ENCODE data around the gene CRYL1. TPM values are rescaled to one million over a fixed set of nuclear protein-coding genes. Genes with fewer than 3 reads are reported as not detected.

Gene CRYL1
- total and polyA plus RNA-seq, 2 of the 13 experiments (the other 11 are each of a cell fraction or from before 2014, with no cell fraction given), result 57.2 to 115 TPM

GRCh38 chr13:20495087-20496023, 30.3 kb downstream of the CRYL1 start (continued):
- TF ChIP-seq, protein P1, sequence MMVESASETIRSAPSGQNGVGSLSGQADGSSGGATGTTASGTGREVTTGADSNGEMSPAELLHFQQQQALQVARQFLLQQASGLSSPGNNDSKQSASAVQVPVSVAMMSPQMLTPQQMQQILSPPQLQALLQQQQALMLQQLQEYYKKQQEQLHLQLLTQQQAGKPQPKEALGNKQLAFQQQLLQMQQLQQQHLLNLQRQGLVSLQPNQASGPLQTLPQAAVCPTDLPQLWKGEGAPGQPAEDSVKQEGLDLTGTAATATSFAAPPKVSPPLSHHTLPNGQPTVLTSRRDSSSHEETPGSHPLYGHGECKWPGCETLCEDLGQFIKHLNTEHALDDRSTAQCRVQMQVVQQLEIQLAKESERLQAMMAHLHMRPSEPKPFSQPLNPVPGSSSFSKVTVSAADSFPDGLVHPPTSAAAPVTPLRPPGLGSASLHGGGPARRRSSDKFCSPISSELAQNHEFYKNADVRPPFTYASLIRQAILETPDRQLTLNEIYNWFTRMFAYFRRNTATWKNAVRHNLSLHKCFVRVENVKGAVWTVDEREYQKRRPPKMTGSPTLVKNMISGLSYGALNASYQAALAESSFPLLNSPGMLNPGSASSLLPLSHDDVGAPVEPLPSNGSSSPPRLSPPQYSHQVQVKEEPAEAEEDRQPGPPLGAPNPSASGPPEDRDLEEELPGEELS (CRISPR knock-in tag; IDR thresholded peaks at IDR 0.05), result peak; percentile 73
- no peak for TF ChIP-seq ZNF619 (CRISPR knock-in tag; IDR thresholded peaks at IDR 0.05)
- no peak for TF ChIP-seq IKZF5 (CRISPR knock-in tag; IDR thresholded peaks at IDR 0.05)
- TF ChIP-seq ZNF678 (CRISPR knock-in tag; IDR thresholded peaks at IDR 0.05), result no peak
- peak; percentile 74 for TF ChIP-seq TBX2 (CRISPR knock-in tag; IDR thresholded peaks at IDR 0.05; ENCODE audit: borderline replicate concordance)
- no peak for TF ChIP-seq ATRX (CRISPR knock-in tag; IDR thresholded peaks at IDR 0.05; ENCODE audit: borderline replicate concordance)
- TF ChIP-seq, protein P2, sequence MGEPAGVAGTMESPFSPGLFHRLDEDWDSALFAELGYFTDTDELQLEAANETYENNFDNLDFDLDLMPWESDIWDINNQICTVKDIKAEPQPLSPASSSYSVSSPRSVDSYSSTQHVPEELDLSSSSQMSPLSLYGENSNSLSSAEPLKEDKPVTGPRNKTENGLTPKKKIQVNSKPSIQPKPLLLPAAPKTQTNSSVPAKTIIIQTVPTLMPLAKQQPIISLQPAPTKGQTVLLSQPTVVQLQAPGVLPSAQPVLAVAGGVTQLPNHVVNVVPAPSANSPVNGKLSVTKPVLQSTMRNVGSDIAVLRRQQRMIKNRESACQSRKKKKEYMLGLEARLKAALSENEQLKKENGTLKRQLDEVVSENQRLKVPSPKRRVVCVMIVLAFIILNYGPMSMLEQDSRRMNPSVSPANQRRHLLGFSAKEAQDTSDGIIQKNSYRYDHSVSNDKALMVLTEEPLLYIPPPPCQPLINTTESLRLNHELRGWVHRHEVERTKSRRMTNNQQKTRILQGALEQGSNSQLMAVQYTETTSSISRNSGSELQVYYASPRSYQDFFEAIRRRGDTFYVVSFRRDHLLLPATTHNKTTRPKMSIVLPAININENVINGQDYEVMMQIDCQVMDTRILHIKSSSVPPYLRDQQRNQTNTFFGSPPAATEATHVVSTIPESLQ (CRISPR knock-in tag; conservative IDR thresholded peaks at IDR 0.05), result no peak
- TF ChIP-seq, protein P3, sequence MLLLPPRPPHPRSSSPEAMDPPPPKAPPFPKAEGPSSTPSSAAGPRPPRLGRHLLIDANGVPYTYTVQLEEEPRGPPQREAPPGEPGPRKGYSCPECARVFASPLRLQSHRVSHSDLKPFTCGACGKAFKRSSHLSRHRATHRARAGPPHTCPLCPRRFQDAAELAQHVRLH (CRISPR knock-in tag; IDR thresholded peaks at IDR 0.05; ENCODE audit: borderline replicate concordance, low read depth), result no peak
- no peak for TF ChIP-seq ZNF331 (CRISPR knock-in tag; IDR thresholded peaks at IDR 0.05)
- TF ChIP-seq ZNF335 (CRISPR knock-in tag; IDR thresholded peaks at IDR 0.05), result no peak
- no peak for TF ChIP-seq ZSCAN9 (CRISPR knock-in tag; IDR thresholded peaks at IDR 0.05; ENCODE audit: borderline replicate concordance)
- TF ChIP-seq ZIK1 (CRISPR knock-in tag; IDR thresholded peaks at IDR 0.05; ENCODE audit: borderline replicate concordance, low read depth), result no peak
- TF ChIP-seq, protein P4, sequence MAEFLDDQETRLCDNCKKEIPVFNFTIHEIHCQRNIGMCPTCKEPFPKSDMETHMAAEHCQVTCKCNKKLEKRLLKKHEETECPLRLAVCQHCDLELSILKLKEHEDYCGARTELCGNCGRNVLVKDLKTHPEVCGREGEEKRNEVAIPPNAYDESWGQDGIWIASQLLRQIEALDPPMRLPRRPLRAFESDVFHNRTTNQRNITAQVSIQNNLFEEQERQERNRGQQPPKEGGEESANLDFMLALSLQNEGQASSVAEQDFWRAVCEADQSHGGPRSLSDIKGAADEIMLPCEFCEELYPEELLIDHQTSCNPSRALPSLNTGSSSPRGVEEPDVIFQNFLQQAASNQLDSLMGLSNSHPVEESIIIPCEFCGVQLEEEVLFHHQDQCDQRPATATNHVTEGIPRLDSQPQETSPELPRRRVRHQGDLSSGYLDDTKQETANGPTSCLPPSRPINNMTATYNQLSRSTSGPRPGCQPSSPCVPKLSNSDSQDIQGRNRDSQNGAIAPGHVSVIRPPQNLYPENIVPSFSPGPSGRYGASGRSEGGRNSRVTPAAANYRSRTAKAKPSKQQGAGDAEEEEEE (CRISPR knock-in tag; IDR thresholded peaks at IDR 0.05; ENCODE audit: borderline replicate concordance), result no peak
- peak; percentile 75; the same call in 1 of the 2 replicates for TF ChIP-seq TBX3 (IDR thresholded peaks at IDR 0.05; ENCODE audit: borderline replicate concordance)
- TF ChIP-seq KDM2A (CRISPR knock-in tag; IDR thresholded peaks at IDR 0.05; ENCODE audit: borderline replicate concordance, low read depth), result 0 out of 2 replicates have a peak, but pooled peaks have one; percentile 23
- no peak for TF ChIP-seq TRIM22 (IDR thresholded peaks at IDR 0.05)
- TF ChIP-seq, protein P5, sequence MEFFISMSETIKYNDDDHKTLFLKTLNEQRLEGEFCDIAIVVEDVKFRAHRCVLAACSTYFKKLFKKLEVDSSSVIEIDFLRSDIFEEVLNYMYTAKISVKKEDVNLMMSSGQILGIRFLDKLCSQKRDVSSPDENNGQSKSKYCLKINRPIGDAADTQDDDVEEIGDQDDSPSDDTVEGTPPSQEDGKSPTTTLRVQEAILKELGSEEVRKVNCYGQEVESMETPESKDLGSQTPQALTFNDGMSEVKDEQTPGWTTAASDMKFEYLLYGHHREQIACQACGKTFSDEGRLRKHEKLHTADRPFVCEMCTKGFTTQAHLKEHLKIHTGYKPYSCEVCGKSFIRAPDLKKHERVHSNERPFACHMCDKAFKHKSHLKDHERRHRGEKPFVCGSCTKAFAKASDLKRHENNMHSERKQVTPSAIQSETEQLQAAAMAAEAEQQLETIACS (CRISPR knock-in tag; IDR thresholded peaks at IDR 0.05), result no peak
- TF ChIP-seq ASH2L (IDR thresholded peaks at IDR 0.05; ENCODE audit: insufficient read length, low read depth, low read length), result peak; percentile 40

Data from HepG2 (cell line).